DND-41 (cell line): ENCODE results near the gene PIAS1.

Experiments used
- ATAC-seq: fragments of 200-7000 bp; cut with Tn5 transposase; 3 replicates; pipeline ENCODE4 v1.9.1; 2021; ENCODE audit warnings: low read depth; ENCODE audit not compliant: insufficient read depth
- DNase-seq: peaks from one replicate; pipeline ENCODE4 v3.0.0-alpha.2; 2020
- H2AFZ ChIP-seq: 2 replicates; pipeline ENCODE4 v1.6.0; 2012; ENCODE audit warnings: low read depth, low read length
- H3K27ac ChIP-seq: 2 replicates; pipeline ENCODE4 v1.5.1; 2012; ENCODE audit warnings: low read length, inconsistent platforms
- H3K27me3 ChIP-seq: fragments of 200-600 bp; sonication (generic); 2 replicates; pipeline ENCODE4 v1.6.0; 2012; ENCODE audit warnings: low read length, mild to moderate bottlenecking, inconsistent platforms; ENCODE audit not compliant: insufficient read depth, poor library complexity
- H3K36me3 ChIP-seq: 2 replicates; pipeline ENCODE4 v1.5.1; 2012; ENCODE audit warnings: low read length, inconsistent platforms; ENCODE audit not compliant: insufficient read depth
- H3K4me1 ChIP-seq: 2 replicates; pipeline ENCODE4 v1.5.1; 2012; ENCODE audit warnings: mild to moderate bottlenecking, low read length; ENCODE audit not compliant: insufficient read depth
- H3K4me2 ChIP-seq: 2 replicates; pipeline ENCODE4 v1.6.0; 2012; ENCODE audit warnings: mild to moderate bottlenecking, moderate library complexity, low read length, inconsistent platforms; ENCODE audit not compliant: insufficient read depth
- H3K4me3 ChIP-seq, 2 experiments: fragments of 200-600 bp in 1 of 2; shearing (Covaris generic) in 1 of 2; 2 replicates each; pipeline ENCODE4 v1.5.1; 2012 to 2016; ENCODE audit warnings: inconsistent platforms in 2 of 2, low read length in 2 of 2, mild to moderate bottlenecking in 2 of 2, low read depth in 1 of 2, moderate library complexity in 1 of 2
- H3K79me2 ChIP-seq: 2 replicates; pipeline ENCODE4 v1.6.0; 2012; ENCODE audit warnings: low read length, inconsistent platforms; ENCODE audit not compliant: insufficient read depth
- H3K9ac ChIP-seq: 2 replicates; pipeline ENCODE4 v1.6.0; 2012; ENCODE audit warnings: low read depth, mild to moderate bottlenecking, inconsistent platforms, low read length, moderate library complexity
- H3K9me3 ChIP-seq: 2 replicates; pipeline ENCODE4 v1.5.1; 2012; ENCODE audit warnings: low read length, moderate library complexity, mild to moderate bottlenecking, inconsistent platforms; ENCODE audit not compliant: insufficient read depth, severe bottlenecking
- H4K20me1 ChIP-seq: 2 replicates; pipeline ENCODE4 v1.6.0; 2012; ENCODE audit warnings: low read length; ENCODE audit not compliant: insufficient read depth
- EZH2 ChIP-seq: IDR thresholded peaks from 3 replicates; pipeline ENCODE4 v1.6.1; 2012; ENCODE audit warnings: borderline replicate concordance, low read depth, mild to moderate bottlenecking, moderate library complexity, low read length, inconsistent platforms; ENCODE audit not compliant: severe bottlenecking
- TF ChIP-seq, protein P1 (sequence below): IDR thresholded peaks from 2 replicates; pipeline ENCODE4 v1.5.1; 2012; ENCODE audit warnings: borderline replicate concordance, low read length, moderate library complexity, mild to moderate bottlenecking; ENCODE audit not compliant: poor library complexity, severe bottlenecking; ENCODE audit errors: extremely low read depth

PIAS1 gene

DNA sequence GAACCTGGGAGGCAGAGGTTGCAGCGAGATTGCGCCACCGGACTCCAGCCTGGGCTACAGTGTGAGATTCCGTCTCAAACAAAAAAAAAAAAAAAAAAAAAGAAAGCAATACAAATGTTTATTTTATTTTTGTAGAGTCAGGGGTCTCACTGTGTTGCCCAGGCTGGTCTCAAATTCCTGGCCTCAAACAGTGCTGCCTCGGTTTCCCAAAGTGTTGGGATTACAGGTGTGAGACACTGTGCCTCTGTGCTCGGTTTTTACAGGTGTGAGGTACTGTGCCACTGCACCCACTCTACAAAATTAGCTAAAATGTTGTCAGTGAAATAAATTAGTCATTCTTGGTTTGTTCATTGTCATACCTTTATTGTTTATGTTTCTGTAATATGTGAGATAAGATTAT lies 5.5 kb downstream of the PIAS1 start:
- Histone ChIP-seq H3K27me3 (no peaks in the 10 kb centered on the region), H3K4me3 (no peak overlapping the region), H3K4me1 (peaks cover 26% of the 10 kb centered on the region), H3K4me2 (no peak overlapping the region), H3K27ac (no peak overlapping the region), H3K36me3 (no peaks in the 10 kb centered on the region), H2AFZ (no peak overlapping the region), H3K79me2 (peaks cover 100% of the 10 kb centered on the region), H4K20me1 (peaks cover 73% of the 10 kb centered on the region), H3K9ac (no peak overlapping the region), H3K9me3 (no peaks in the 10 kb centered on the region)
- no peak for ATAC-seq
- TF ChIP-seq, protein P1, sequence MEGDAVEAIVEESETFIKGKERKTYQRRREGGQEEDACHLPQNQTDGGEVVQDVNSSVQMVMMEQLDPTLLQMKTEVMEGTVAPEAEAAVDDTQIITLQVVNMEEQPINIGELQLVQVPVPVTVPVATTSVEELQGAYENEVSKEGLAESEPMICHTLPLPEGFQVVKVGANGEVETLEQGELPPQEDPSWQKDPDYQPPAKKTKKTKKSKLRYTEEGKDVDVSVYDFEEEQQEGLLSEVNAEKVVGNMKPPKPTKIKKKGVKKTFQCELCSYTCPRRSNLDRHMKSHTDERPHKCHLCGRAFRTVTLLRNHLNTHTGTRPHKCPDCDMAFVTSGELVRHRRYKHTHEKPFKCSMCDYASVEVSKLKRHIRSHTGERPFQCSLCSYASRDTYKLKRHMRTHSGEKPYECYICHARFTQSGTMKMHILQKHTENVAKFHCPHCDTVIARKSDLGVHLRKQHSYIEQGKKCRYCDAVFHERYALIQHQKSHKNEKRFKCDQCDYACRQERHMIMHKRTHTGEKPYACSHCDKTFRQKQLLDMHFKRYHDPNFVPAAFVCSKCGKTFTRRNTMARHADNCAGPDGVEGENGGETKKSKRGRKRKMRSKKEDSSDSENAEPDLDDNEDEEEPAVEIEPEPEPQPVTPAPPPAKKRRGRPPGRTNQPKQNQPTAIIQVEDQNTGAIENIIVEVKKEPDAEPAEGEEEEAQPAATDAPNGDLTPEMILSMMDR, result no peak
- no peak for TF ChIP-seq EZH2
- no peak for DNase-seq

DNA sequence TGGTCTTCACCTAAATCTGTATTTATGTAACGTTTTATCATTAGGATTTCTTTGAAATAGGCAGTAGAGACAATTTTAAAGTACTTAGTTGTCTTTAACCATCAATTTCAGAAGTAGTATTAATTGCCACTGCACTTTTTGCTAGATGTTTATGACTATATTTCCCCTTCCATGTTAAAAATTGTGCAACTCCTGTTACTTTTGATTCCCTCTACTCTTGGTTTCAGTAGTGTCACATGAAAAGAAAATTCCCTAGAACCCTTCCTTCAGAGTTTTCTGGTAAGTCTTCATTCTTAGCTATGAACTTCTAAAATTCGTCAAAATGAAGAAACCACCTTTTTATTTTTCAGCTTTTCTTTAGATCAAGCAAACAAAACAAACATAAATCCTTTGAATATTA lies 7.1 kb downstream of the PIAS1 start:
- TF ChIP-seq EZH2, result no peak
- TF ChIP-seq, protein P1, result no peak
- Histone ChIP-seq H3K9me3 (no peaks in the 10 kb centered on the region), H4K20me1 (peaks cover 63% of the 10 kb centered on the region; the same call in 1 of the 2 replicates), H3K79me2 (peaks cover 100% of the 10 kb centered on the region), H3K4me2 (peak overlapping the region; percentile 13; the same call in 1 of the 2 replicates), H3K27me3 (no peaks in the 10 kb centered on the region), H2AFZ (no peak overlapping the region), H3K4me3 (no peak overlapping the region), H3K36me3 (no peaks in the 10 kb centered on the region), H3K9ac (no peak overlapping the region), H3K27ac (no peak overlapping the region), H3K4me1 (peaks cover 20% of the 10 kb centered on the region)
- ATAC-seq (no peak), DNase-seq (no peak)

DNA sequence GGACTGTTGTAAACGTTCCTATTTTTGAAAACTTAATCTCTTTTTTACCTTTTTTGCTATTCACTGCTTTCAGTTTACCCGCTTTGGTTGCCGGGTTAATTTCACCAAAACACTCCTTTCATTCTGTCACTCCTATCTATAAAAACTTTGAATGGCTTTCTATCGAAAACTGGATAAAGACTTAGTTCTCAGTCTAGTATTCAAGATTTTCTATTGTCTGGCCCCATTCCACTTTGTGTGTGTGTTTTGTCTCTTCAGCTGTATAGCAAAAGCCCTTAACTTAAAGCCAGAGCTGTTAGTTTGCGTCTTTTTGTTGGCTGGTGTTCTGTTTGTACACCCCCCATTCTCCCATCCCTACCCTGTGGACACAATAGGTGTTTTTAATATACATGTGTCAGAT lies 7.5 kb downstream of the PIAS1 start:
- ATAC-seq (no peak), DNase-seq (no peak)
- Histone ChIP-seq H3K27ac (no peak overlapping the region), H3K27me3 (no peaks in the 10 kb centered on the region), H2AFZ (no peak overlapping the region), H3K4me3 (no peak overlapping the region), H3K9me3 (no peaks in the 10 kb centered on the region), H3K4me1 (peaks cover 16% of the 10 kb centered on the region), H3K4me2 (no peak overlapping the region), H3K9ac (no peak overlapping the region), H3K79me2 (peaks cover 100% of the 10 kb centered on the region), H3K36me3 (no peaks in the 10 kb centered on the region), H4K20me1 (peaks cover 61% of the 10 kb centered on the region; the same call in 1 of the 2 replicates)
- TF ChIP-seq, protein P1, result no peak
- TF ChIP-seq EZH2, result no peak

DNA sequence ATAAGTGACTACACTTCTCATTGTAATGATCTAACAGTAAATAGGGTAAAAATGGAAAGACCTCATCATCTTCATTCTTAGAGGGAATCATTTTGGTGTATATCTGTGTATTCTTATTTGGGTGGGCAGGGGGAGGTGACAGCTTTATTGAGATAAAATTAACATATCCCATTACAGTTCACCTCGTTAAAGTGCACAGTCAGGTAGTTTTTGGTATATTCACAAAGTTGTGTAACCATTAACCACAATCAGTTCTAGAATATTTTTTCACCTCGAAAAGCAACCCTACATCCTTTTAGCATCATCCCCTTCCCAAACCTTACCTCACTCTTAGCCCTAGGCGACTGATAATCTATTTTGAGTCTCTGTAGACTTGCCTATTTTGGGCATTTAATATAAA lies 8.1 kb downstream of the PIAS1 start:
- Histone ChIP-seq H3K27me3 (no peaks in the 10 kb centered on the region), H3K9me3 (no peaks in the 10 kb centered on the region), H3K27ac (no peak overlapping the region), H3K4me1 (peaks cover 10% of the 10 kb centered on the region), H3K79me2 (peaks cover 100% of the 10 kb centered on the region), H3K4me2 (no peak overlapping the region), H2AFZ (no peak overlapping the region), H3K4me3 (no peak overlapping the region), H3K36me3 (no peaks in the 10 kb centered on the region), H3K9ac (no peak overlapping the region), H4K20me1 (peaks cover 62% of the 10 kb centered on the region; the same call in 1 of the 2 replicates)
- ATAC-seq (no peak), DNase-seq (no peak)
- TF ChIP-seq EZH2, result no peak
- TF ChIP-seq, protein P1, result no peak
